ENCODE data around the gene GRID2IP.
"Not testable (repeated sequence)": the region's sequence is repeated elsewhere in the genome, so short reads cannot be mapped to it uniquely, and the experiment has no call there.

The GRID2IP gene

DNA sequence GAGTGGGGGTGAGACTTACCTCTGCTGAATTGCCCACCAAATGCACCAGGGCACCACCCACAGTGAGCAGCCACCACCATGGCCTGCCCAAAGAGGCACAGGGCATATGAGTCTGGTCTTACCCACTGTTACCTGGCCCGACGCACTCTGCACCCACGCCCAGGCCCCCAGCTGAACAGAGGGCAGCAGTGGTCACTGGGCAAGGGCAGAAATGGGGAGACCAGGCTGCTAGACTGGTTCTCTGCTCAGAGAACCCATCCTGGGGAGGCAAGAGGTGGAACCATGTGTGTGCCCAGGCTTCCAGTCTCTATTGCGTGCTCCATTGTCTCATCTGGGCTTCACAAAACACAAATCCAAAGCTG is 64.1 kb downstream of the GRID2IP start:
- no peak for DNase-seq (ENCODE audit: low read depth)

- no peak for DNase-seq (ENCODE audit: low read depth)
Measured at GRCh38 chr7:6486438-6487183, 64.7 kb downstream of the GRID2IP start.

DNA sequence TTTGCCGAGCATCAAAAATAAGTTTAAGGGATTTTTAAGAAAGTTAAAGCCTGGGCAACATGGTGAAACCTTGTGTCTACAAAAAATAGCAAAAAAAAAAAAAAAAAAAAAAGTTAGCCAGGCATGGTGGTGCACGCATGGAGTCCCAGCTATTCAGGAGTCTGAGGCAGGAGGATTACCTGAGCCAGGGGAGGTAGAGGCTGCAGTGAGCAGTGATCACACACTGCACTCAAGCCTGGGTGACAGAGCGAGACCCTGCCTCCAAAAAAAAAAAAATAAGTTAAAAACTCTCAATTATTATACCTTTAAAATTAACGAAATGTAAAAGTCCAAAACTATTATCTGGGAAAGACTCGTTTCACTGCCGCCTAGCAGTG is 68.5 kb downstream of the GRID2IP start:
- DNase-seq (ENCODE audit: low read depth) = no peak

DNA sequence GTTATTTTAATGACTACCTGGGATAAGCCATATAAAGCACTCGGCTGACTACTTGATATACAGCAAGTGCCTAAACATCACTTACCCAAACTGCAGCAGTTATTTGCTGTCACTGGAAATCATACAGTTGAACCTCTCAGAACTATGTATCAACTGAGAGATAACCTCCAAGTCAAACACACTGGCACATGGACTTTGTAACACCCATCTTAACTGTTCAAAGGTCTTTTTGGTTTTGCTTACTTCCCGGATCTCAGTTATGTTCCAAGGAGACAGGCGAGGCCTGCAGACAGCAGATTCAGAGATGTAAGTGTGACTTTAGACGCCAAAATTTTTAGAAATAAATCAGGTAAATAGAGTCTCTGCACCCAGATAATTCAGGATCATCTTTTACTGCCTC is 69.0 kb downstream of the GRID2IP start:
- no peak for DNase-seq (ENCODE audit: low read depth)

- no peak for DNase-seq (ENCODE audit: low read depth)
Measured at GRCh38 chr7:6481445-6481844, 69.8 kb downstream of the GRID2IP start.

- DNase-seq (ENCODE audit: low read depth) = no peak
Measured at GRCh38 chr7:6480323-6480660, 71.0 kb downstream of the GRID2IP start.

- no peak for DNase-seq (ENCODE audit: low read depth)
Measured at GRCh38 chr7:6479067-6479466, 72.2 kb downstream of the GRID2IP start.

DNA sequence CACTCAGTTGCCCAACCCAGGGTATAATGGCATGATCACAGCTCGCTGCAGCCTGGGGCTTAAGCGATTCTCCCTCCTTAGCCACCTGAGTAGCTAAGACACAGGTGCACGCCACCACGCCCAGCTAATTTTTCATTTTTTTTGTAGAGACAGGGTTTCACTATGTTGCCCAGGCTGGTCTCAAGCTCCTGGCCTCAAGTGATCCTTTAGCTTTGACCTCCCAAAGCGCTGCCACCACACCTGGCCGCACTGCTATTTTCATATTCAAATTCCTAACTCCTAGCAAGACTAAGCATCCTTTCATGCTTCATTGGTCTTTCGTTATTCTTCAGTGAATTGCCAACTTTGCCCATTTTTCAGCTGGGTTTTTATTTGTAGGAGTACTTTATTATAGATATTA is 73.1 kb downstream of the GRID2IP start:
- no peak for DNase-seq (ENCODE audit: low read depth)

GRCh38 chr7:6477318-6477660 is 74.0 kb downstream of the GRID2IP start:
- DNase-seq (ENCODE audit: low read depth) = no peak

DNA sequence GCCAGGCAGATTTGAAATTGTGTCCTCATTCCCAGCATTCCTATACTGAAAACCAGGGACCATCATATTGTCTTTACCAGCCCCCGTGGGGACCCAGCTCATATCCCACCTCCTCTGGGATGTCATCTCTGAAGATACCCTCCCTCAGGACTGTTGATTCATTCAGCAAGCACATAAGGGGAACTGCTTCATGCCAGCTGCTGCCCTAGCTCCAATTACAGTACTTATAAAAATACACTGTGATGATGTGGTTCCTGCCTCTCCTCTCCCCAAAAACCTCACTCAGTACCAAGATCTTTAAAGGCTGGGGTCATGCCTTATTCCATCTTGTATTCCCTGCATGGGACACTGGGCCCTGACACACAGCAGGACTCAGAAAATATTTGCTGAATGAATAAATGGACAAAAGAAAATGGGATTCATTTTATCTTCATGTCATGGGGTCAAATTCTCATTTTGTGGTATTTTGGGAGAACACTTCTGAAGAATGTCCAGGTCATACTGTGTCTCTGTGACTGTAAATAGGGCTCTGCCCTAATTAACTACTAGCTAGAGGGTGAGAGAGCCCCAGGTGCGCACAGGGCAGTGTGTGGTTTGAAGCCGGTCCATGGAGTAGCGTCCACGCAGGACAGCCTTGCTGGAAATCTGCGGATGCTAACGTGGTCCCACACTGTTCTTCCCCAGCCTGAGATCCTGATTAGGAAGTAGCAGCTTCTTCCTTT is 74.5 kb downstream of the GRID2IP start:
- no peak for DNase-seq (ENCODE audit: low read depth)

- DNase-seq (ENCODE audit: low read depth) = no peak
Measured at GRCh38 chr7:6475433-6476186, 75.7 kb downstream of the GRID2IP start.

- DNase-seq (ENCODE audit: low read depth) = no peak
Measured at GRCh38 chr7:6465862-6466261, 85.4 kb downstream of the GRID2IP start.

DNA sequence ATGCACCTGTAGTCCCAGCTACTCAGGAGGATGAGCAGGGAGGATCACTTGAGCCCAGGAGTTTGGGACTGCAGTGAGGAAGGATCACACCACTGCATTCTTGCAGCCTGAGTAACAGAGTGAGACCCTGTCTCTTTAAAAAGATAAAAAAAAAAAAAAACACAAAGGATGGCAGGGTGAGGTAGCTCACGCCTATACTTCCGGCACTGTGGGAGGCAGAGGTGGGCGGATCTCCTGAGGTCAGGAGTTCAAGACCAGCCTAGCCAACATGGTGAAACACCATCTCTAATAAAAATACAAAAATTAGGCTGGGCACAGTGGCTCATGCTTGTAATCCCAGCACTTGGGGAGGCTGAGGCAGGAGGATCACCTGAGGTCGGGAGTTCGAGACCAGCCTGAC is 87.7 kb downstream of the GRID2IP start:
- DNase-seq (ENCODE audit: low read depth) = not testable (repeated sequence)

DNA sequence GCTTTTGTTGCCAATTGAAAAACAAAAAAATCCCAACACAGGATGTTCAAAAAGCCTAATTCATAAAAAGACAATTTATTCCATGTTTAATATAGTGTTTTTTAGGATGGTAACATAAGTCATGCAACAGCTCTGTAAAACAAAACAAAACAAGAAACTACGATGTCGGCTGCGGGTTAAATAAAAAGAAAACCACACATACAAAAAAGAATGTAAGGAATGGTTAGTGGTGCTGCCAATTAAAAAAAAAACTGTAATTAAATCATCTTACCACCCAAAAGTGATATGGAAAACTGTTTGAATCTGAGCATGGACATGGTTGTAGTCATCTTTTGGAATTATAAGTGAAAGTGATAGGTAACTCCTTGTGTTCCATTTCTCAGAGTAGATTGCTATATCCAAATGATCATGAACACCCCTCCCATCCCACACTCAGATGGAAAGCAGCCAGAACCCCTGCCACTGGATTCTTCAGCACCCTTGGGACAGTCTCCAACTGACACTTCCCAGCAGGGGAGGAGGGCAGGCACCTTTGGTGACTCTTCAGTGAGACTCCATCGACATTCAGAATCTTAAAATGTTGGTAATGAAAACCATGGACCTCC is 89.2 kb downstream of the GRID2IP start:
- no peak for DNase-seq (ENCODE audit: low read depth)

GRCh38 chr7:6460990-6461584 is 90.2 kb downstream of the GRID2IP start:
- no peak for DNase-seq (ENCODE audit: low read depth)

GRCh38 chr7:6460303-6460702 is 91.0 kb downstream of the GRID2IP start:
- no peak for DNase-seq (ENCODE audit: low read depth)

- DNase-seq (ENCODE audit: low read depth) = not testable (repeated sequence)
Measured at GRCh38 chr7:6458676-6459075, 92.6 kb downstream of the GRID2IP start.

- DNase-seq (ENCODE audit: low read depth) = no peak
Measured at GRCh38 chr7:6453734-6454133, 97.5 kb downstream of the GRID2IP start.

DNA sequence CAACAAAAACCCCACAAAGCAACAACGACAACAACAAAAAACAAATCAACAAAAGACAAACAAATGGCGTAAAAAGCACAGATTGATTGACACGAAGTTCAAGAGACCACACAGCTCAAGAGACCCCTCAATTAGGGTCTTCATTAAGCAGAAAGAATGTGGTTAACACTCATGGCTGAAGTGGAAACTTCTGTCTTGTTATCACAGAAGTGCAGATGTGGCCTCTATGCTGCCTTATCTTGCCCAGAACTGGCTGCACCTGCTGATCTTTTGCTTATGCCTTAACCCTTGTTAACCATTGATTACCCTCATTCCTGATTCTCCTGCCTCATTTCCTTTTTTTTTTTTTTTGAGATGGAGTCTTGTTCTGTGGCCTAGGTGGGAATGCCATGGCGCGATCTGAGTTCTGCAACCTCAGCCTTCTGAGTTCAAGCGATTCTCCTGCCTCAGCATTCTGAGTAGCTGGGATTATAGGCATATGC is 100.0 kb downstream of the GRID2IP start:
- DNase-seq (ENCODE audit: low read depth) = peak; percentile 66

DNA sequence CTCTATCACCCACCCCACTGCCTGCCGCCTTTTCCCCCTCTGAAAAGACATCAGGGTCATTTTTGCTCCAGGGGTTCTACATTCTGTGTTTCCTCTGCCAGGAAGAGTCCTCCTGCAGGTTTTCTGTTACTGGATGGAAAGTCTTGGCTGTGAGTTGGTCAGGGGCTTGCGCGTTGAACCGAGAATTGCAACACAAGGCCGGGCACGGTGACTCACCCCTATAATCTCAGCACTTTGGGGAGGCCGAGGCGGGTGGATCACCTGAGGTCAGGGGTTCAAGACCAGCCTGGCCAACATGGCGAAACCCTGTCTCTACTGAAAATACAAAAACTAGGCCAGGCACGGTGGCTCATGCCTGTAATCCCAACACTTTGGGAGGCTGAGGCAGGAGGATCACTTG is 100.7 kb downstream of the GRID2IP start:
- not testable (repeated sequence) for DNase-seq (ENCODE audit: low read depth)

DNA sequence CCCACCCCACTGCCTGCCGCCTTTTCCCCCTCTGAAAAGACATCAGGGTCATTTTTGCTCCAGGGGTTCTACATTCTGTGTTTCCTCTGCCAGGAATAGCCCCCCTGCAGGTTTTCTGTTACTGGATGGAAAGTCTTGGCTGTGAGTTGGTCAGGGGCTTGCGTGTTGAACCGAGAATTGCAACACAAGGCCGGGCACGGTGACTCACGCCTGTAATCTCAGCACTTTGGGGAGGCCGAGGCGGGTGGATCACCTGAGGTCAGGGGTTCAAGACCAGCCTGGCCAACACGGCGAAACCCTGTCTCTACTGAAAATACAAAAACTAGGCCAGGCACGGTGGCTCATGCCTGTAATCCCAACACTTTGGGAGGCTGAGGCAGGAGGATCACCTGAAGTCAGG is 101.4 kb downstream of the GRID2IP start:
- not testable (repeated sequence) for DNase-seq (ENCODE audit: low read depth)

DNA sequence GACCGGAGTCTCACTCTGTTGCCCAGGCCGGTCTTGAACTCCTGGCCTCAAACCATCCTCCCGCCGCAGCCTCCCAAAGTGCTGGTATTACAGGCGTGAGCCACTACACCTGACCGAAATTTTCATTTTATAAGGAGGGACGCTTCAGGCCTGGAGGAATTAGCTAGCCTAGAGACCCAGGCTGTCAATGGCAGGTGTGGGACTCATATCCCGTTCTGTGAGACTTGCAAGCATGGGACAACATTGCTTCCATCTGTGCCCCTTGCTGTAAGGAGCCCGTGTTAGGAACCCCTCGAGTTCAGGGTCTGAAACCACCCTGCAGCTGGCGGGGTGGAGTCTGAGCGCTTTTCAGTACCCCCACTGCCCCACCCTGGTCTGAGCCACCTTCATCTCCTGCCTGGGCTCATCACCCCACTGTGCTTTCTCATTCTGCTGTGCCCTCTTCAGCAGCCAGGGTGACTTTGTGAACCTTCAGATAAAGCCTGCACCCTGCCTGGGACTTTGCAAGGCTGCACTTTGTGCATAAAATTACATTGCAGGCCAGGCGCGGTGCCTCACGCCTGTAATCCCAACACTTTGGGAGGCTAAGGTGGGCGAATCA is 102.2 kb downstream of the GRID2IP start:
- DNase-seq (ENCODE audit: low read depth) = no peak
